OCI-LY7 (cell line): ENCODE results near the gene COPS9.

Source experiments
- EZH2phosphoT487 ChIP-seq: fragments of 200-600 bp; sonication (generic); IDR thresholded peaks from 2 replicates; pipeline ENCODE4 v1.6.1; 2018; ENCODE audit warnings: low read depth, borderline replicate concordance, mild to moderate bottlenecking, mixed run types, antibody characterized with exemption, low read length, moderate library complexity, mixed read lengths
- TF ChIP-seq, protein P1 (sequence below): fragments of 200-600 bp; sonication (generic); conservative IDR thresholded peaks from 2 replicates; pipeline ENCODE4 v1.5.1; 2014; ENCODE audit warnings: mild to moderate bottlenecking, antibody characterized with exemption, low read length, moderate library complexity, mixed read lengths

DNA sequence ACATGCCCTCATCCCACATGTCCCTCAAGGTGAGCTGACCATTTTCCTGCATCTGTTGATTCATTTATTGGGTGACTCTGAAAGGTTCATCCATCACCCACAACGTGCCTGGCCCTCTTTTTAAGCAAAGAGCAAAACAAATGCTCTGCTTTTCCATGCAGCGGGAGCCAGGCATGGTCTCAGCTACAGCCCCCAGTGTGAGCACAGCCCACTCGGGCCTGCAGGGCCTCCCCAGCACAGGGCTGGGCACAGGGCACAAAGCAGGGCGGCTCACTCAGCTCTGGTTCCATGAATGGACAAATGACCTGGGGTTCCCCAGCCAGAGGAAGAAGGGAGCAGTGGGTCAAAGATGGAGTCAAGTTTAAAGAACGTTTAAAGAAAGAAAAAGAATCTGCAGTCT is 28.5 kb upstream of the COPS9 start:
- TF ChIP-seq, protein P1, sequence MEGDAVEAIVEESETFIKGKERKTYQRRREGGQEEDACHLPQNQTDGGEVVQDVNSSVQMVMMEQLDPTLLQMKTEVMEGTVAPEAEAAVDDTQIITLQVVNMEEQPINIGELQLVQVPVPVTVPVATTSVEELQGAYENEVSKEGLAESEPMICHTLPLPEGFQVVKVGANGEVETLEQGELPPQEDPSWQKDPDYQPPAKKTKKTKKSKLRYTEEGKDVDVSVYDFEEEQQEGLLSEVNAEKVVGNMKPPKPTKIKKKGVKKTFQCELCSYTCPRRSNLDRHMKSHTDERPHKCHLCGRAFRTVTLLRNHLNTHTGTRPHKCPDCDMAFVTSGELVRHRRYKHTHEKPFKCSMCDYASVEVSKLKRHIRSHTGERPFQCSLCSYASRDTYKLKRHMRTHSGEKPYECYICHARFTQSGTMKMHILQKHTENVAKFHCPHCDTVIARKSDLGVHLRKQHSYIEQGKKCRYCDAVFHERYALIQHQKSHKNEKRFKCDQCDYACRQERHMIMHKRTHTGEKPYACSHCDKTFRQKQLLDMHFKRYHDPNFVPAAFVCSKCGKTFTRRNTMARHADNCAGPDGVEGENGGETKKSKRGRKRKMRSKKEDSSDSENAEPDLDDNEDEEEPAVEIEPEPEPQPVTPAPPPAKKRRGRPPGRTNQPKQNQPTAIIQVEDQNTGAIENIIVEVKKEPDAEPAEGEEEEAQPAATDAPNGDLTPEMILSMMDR, result no peak
- no peak for TF ChIP-seq EZH2phosphoT487
